Smooth muscle cell (in vitro differentiated cells): Measurements from ENCODE around the gene DARS1. TPM values are rescaled to one million over a fixed set of nuclear protein-coding genes. Genes with fewer than 3 reads are reported as not detected.

Experiments used
- DNase-seq: peaks from one replicate; lab custom pipeline; 2025; ENCODE audit not compliant: unreplicated experiment; lab: John Stamatoyannopoulos, UW
- H2AFZ ChIP-seq: fragments of 200-600 bp; sonication (generic); 2 replicates; pipeline ENCODE4 v1.6.0; 2016; ENCODE audit warnings: antibody characterized with exemption, low read depth, mild to moderate bottlenecking
- H3F3A ChIP-seq: fragments of 200-600 bp; sonication (generic); 2 replicates; pipeline ENCODE4 v1.6.0; 2017; ENCODE audit warnings: antibody characterized with exemption, low read depth
- H3K27ac ChIP-seq: fragments of 200-600 bp; sonication (generic); 2 replicates; pipeline ENCODE4 v1.5.1; 2016; ENCODE audit warnings: low read depth, mild to moderate bottlenecking
- H3K27me3 ChIP-seq: fragments of 200-600 bp; sonication (generic); 2 replicates; pipeline ENCODE4 v1.6.1; 2016; ENCODE audit warnings: low read depth, mild to moderate bottlenecking
- H3K36me3 ChIP-seq: fragments of 200-600 bp; sonication (generic); 2 replicates; pipeline ENCODE4 v1.5.1; 2016; ENCODE audit warnings: low read depth
- H3K4me1 ChIP-seq: fragments of 200-600 bp; sonication (generic); 2 replicates; pipeline ENCODE4 v1.5.1; 2016; ENCODE audit warnings: low read depth
- H3K4me2 ChIP-seq: fragments of 200-600 bp; sonication (generic); 2 replicates; pipeline ENCODE4 v1.6.0; 2016; ENCODE audit warnings: mild to moderate bottlenecking
- H3K4me3 ChIP-seq: fragments of 200-600 bp; sonication (generic); 2 replicates; pipeline ENCODE4 v1.5.1; 2016; ENCODE audit warnings: mild to moderate bottlenecking
- H3K79me2 ChIP-seq: fragments of 200-600 bp; sonication (generic); 2 replicates; pipeline ENCODE4 v1.6.0; 2016; ENCODE audit warnings: low read depth, mild to moderate bottlenecking
- H3K9ac ChIP-seq: fragments of 200-600 bp; sonication (generic); 2 replicates; pipeline ENCODE4 v1.6.0; 2016; ENCODE audit warnings: low read depth
- H3K9me3 ChIP-seq: fragments of 200-600 bp; sonication (generic); replicated peaks from 2 replicates; pipeline ENCODE4 v1.5.1; 2016; ENCODE audit warnings: low read depth
- H4K20me1 ChIP-seq: fragments of 200-600 bp; sonication (generic); 2 replicates; pipeline ENCODE4 v1.6.0; 2016; ENCODE audit warnings: low read depth
- CTCF ChIP-seq: fragments of 200-600 bp; sonication (generic); IDR thresholded peaks from 2 replicates; pipeline ENCODE4 v1.5.1; 2017; ENCODE audit warnings: borderline replicate concordance, mild to moderate bottlenecking, antibody characterized with exemption; ENCODE audit not compliant: insufficient read depth, poor library complexity, severe bottlenecking
- WGBS: methylation state at CpG from one replicate; pipeline ENCODE4 v1.1.7; 2016; ENCODE audit warnings: low lambda C conversion rate; 5-methylcytosine and 5-hydroxymethylcytosine counted together
- polyA plus RNA-seq: library from polyadenylated mRNA; unstranded; fragments of >200 nt; fragmentation: Nextera tagmentation; extraction: Ambion mirVana; gene quantifications from 2 replicates; pipeline ENCODE4 v1.2.1, GENCODE V29; 2016
- total RNA-seq: library from RNA; depleted of rRNA; stranded (reverse); fragments of >200 nt; gene quantifications from 2 replicates; pipeline ENCODE4 v1.2.3, GENCODE V29; 2014

The DARS1 gene
- total and polyA plus RNA-seq, 2 experiments from 2014 or later, result 110 to 121 TPM

- Histone ChIP-seq H3K9ac (no peak overlapping the region), H3K27ac (no peak overlapping the region), H2AFZ (no peak overlapping the region), H3K79me2 (no peaks in the 10 kb centered on the region), H3K27me3 (no peaks in the 10 kb centered on the region), H3F3A (peaks cover 4% of the 10 kb centered on the region), H3K4me1 (peaks cover 5% of the 10 kb centered on the region), H3K4me3 (no peak overlapping the region), H3K36me3 (no peaks in the 10 kb centered on the region), H4K20me1 (no peaks in the 10 kb centered on the region), H3K9me3 (no peaks in the 10 kb centered on the region), H3K4me2 (no peak overlapping the region)
- 95% methylated on average over 5 of the region's 5 CpGs for WGBS
- TF ChIP-seq CTCF, result no peak
- no peak for DNase-seq
Measured at GRCh38 chr2:136019306-136019705, 33.9 kb upstream of the DARS1 start.

- H3F3A ChIP-seq, result no peaks in the 10 kb centered on the region
- no peak overlapping the region for H3K4me3 ChIP-seq
- TF ChIP-seq CTCF, result no peak
- no peak overlapping the region for H2AFZ ChIP-seq
- 97% methylated on average over 7 of the region's 7 CpGs for WGBS
- H4K20me1 ChIP-seq, result no peaks in the 10 kb centered on the region
- H3K4me1 ChIP-seq, result peaks cover 2% of the 10 kb centered on the region
- no peak overlapping the region for H3K27ac ChIP-seq
- H3K4me2 ChIP-seq, result no peak overlapping the region
- no peaks in the 10 kb centered on the region for H3K9me3 ChIP-seq
- no peaks in the 10 kb centered on the region for H3K27me3 ChIP-seq
- no peaks in the 10 kb centered on the region for H3K79me2 ChIP-seq
- no peak overlapping the region for H3K9ac ChIP-seq
- no peak for DNase-seq
- H3K36me3 ChIP-seq, result no peaks in the 10 kb centered on the region
Measured at GRCh38 chr2:136017786-136018185, 32.4 kb upstream of the DARS1 start.

- Histone ChIP-seq H3K4me1 (no peaks in the 10 kb centered on the region), H3K79me2 (no peaks in the 10 kb centered on the region), H3K27ac (no peak overlapping the region), H3K9me3 (no peaks in the 10 kb centered on the region), H3K4me2 (no peak overlapping the region), H3K9ac (no peak overlapping the region), H3K4me3 (no peak overlapping the region), H3K27me3 (no peaks in the 10 kb centered on the region), H3F3A (no peaks in the 10 kb centered on the region), H3K36me3 (no peaks in the 10 kb centered on the region), H4K20me1 (no peaks in the 10 kb centered on the region), H2AFZ (no peak overlapping the region)
- 90% methylated on average over 3 of the region's 3 CpGs for WGBS
- TF ChIP-seq CTCF, result no peak
- DNase-seq, result no peak
Measured at GRCh38 chr2:136016836-136017235, 31.4 kb upstream of the DARS1 start.

GRCh38 chr2:136016427-136016826 is 31.0 kb upstream of the DARS1 start:
- H4K20me1 ChIP-seq, result no peaks in the 10 kb centered on the region
- no peaks in the 10 kb centered on the region for H3K9me3 ChIP-seq
- H2AFZ ChIP-seq, result no peak overlapping the region
- H3K36me3 ChIP-seq, result no peaks in the 10 kb centered on the region
- no peak overlapping the region for H3K4me3 ChIP-seq
- no peaks in the 10 kb centered on the region for H3F3A ChIP-seq
- H3K79me2 ChIP-seq, result no peaks in the 10 kb centered on the region
- 81% methylated on average over 2 of the region's 2 CpGs for WGBS
- no peak overlapping the region for H3K9ac ChIP-seq
- H3K27ac ChIP-seq, result no peak overlapping the region
- TF ChIP-seq CTCF, result no peak
- H3K4me2 ChIP-seq, result no peak overlapping the region
- H3K27me3 ChIP-seq, result no peaks in the 10 kb centered on the region
- DNase-seq, result no peak
- no peaks in the 10 kb centered on the region for H3K4me1 ChIP-seq
